ENCODE results near the gene VAPA.

GRCh38 chr18:9913151-9913525, 678 bp upstream of the VAPA start:
- TF ChIP-seq, protein P1, sequence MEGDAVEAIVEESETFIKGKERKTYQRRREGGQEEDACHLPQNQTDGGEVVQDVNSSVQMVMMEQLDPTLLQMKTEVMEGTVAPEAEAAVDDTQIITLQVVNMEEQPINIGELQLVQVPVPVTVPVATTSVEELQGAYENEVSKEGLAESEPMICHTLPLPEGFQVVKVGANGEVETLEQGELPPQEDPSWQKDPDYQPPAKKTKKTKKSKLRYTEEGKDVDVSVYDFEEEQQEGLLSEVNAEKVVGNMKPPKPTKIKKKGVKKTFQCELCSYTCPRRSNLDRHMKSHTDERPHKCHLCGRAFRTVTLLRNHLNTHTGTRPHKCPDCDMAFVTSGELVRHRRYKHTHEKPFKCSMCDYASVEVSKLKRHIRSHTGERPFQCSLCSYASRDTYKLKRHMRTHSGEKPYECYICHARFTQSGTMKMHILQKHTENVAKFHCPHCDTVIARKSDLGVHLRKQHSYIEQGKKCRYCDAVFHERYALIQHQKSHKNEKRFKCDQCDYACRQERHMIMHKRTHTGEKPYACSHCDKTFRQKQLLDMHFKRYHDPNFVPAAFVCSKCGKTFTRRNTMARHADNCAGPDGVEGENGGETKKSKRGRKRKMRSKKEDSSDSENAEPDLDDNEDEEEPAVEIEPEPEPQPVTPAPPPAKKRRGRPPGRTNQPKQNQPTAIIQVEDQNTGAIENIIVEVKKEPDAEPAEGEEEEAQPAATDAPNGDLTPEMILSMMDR (IDR thresholded peaks at IDR 0.05; ENCODE audit: insufficient read depth, low read length): no peak
- TF ChIP-seq POLR2AphosphoS5 (IDR thresholded peaks at IDR 0.05; ENCODE audit: low read depth): no peak
